ENCODE results near the gene ATG10. TPM values are rescaled to one million over a fixed set of nuclear protein-coding genes. Genes with fewer than 3 reads are reported as not detected.

Gene ATG10
- total RNA-seq, 1 donor from 2014 or later, result 8.4 TPM

- Histone ChIP-seq H3K4me1 (ENCODE audit: control insufficient read depth in 3 of 3, insufficient read depth in 3 of 3, low read length in 3 of 3) (no peaks in the 10 kb centered on the region), H3K4me3 (ENCODE audit: low read length in 3 of 3) (no peak overlapping the region), H3K36me3 (ENCODE audit: control insufficient read depth in 3 of 3, insufficient read depth in 3 of 3, low read length in 3 of 3) (no peaks in the 10 kb centered on the region), H3K9ac (ENCODE audit: low read depth in 1 of 3, low read length in 3 of 3) (no peak overlapping the region), H3K27me3 (ENCODE audit: control insufficient read depth in 3 of 3, insufficient read depth in 3 of 3, low read length in 3 of 3) (no peaks in the 10 kb centered on the region), H3K9me3 (ENCODE audit: control insufficient read depth in 3 of 3, low read length in 3 of 3) (no peaks in the 10 kb centered on the region), H3K27ac (ENCODE audit: low read depth, low read length) (no peak overlapping the region)
These were observed 100.3 kb downstream of the ATG10 start for GRCh38 chr5:82072138-82072537.

DNA sequence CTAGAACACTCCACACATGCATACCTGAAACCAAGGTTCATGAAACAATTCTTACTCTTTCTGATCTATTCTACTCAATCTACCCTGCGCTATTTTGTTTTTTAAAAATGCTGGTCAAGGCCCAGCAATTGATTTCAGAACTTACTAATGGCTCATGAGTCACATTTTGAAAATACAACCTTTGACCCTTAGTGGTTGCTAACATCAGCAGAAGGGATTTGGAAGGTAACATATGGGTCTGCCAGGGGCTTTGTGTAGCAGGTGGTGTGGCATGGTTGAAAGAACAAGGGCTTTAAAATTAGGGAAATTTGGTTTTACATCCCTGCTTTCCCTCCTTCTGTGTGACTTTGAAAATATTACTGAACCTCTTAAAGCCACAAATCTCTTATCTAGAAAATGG lies 101.4 kb downstream of the ATG10 start:
- no peaks in the 10 kb centered on the region for H3K9me3 ChIP-seq (ENCODE audit: control insufficient read depth in 3 of 3, low read length in 3 of 3)

DNA sequence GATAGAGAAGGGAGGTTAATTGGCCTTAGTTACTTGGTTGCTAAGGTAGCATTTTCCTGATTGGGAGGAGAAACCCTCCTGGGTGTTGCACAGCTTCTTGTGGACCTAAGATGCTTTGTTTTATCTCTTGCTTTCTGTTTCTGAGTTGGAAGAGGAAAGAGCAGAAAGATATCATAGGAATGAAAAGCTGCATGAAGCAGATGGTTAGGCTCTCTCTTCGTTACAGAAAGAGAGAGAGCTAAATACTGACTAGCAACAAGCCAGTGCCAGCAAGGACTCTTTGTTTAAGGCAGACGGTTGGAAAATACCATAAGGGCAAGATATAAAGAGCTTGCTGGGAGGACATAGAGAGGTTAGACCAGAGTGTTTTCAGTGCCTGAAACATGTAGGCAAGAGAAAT lies 103.1 kb downstream of the ATG10 start:
- Histone ChIP-seq H3K4me1 (ENCODE audit: control insufficient read depth in 3 of 3, insufficient read depth in 3 of 3, low read length in 3 of 3) (no peaks in the 10 kb centered on the region), H3K4me3 (ENCODE audit: low read length in 3 of 3) (no peak overlapping the region), H3K27me3 (ENCODE audit: control insufficient read depth in 3 of 3, insufficient read depth in 3 of 3, low read length in 3 of 3) (no peaks in the 10 kb centered on the region), H3K9ac (ENCODE audit: low read depth in 1 of 3, low read length in 3 of 3) (no peak overlapping the region), H3K36me3 (ENCODE audit: control insufficient read depth in 3 of 3, insufficient read depth in 3 of 3, low read length in 3 of 3) (no peaks in the 10 kb centered on the region), H3K9me3 (ENCODE audit: control insufficient read depth in 3 of 3, low read length in 3 of 3) (no peaks in the 10 kb centered on the region), H3K27ac (ENCODE audit: low read depth, low read length) (no peak overlapping the region)

More for the DNA sequence above, 101.4 kb downstream of the ATG10 start:
- Histone ChIP-seq H3K4me1 (ENCODE audit: control insufficient read depth in 3 of 3, insufficient read depth in 3 of 3, low read length in 3 of 3) (no peaks in the 10 kb centered on the region), H3K4me3 (ENCODE audit: low read length in 3 of 3) (no peak overlapping the region), H3K27ac (ENCODE audit: low read depth, low read length) (no peak overlapping the region), H3K36me3 (ENCODE audit: control insufficient read depth in 3 of 3, insufficient read depth in 3 of 3, low read length in 3 of 3) (no peaks in the 10 kb centered on the region), H3K9ac (ENCODE audit: low read depth in 1 of 3, low read length in 3 of 3) (no peak overlapping the region), H3K27me3 (ENCODE audit: control insufficient read depth in 3 of 3, insufficient read depth in 3 of 3, low read length in 3 of 3) (no peaks in the 10 kb centered on the region)

DNA sequence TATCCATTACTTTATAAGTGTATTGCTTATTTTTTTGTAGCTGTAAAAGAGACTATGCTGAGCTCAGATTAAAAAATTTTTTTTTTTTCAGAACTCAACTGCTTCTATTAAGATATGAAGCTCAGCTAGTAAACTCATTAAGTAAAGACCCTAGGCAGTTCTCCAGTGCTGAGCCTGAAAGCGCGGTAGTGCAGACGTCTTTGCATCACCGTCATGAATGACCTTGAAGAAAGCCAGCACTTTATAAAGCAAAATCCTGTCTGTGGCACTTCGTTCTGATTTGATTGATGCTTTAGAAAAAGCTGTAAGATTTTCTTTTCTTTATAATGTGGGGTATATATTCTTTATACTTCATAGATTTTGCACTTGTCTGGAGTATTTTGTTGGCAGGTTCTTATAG lies 105.7 kb downstream of the ATG10 start:
- no peaks in the 10 kb centered on the region for H3K36me3 ChIP-seq (ENCODE audit: control insufficient read depth in 3 of 3, insufficient read depth in 3 of 3, low read length in 3 of 3)
- no peak overlapping the region for H3K27ac ChIP-seq (ENCODE audit: low read depth, low read length)
- no peaks in the 10 kb centered on the region for H3K9me3 ChIP-seq (ENCODE audit: control insufficient read depth in 3 of 3, low read length in 3 of 3)
- H3K4me3 ChIP-seq (ENCODE audit: low read length in 3 of 3), result no peak overlapping the region
- H3K4me1 ChIP-seq (ENCODE audit: control insufficient read depth in 3 of 3, insufficient read depth in 3 of 3, low read length in 3 of 3), result no peaks in the 10 kb centered on the region
- H3K9ac ChIP-seq (ENCODE audit: low read depth in 1 of 3, low read length in 3 of 3), result no peak overlapping the region
- H3K27me3 ChIP-seq (ENCODE audit: control insufficient read depth in 3 of 3, insufficient read depth in 3 of 3, low read length in 3 of 3), result no peaks in the 10 kb centered on the region

DNA sequence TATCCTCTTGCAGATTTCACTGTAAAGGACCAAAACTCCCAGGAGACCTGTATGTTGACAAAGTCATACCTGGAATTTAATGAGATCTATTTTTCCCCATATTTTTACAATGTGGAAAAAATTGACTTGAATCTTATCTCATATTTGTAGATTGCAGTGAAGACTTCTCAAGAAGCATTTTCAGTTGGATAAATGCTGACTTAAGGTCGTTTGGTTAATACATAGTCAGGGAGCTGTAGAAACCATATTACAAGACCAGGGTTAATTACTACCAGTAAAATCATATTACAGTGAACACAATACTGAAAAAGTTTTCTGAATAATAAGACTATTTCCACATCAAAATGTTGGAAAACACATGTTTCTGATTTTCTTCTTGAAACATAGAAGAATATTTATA lies 119.8 kb downstream of the ATG10 start:
- Histone ChIP-seq H3K36me3 (ENCODE audit: control insufficient read depth in 3 of 3, insufficient read depth in 3 of 3, low read length in 3 of 3) (no peaks in the 10 kb centered on the region), H3K9ac (ENCODE audit: low read depth in 1 of 3, low read length in 3 of 3) (no peak overlapping the region), H3K27ac (ENCODE audit: low read depth, low read length) (no peak overlapping the region), H3K4me3 (ENCODE audit: low read length in 3 of 3) (no peak overlapping the region), H3K4me1 (ENCODE audit: control insufficient read depth in 3 of 3, insufficient read depth in 3 of 3, low read length in 3 of 3) (no peaks in the 10 kb centered on the region), H3K9me3 (ENCODE audit: control insufficient read depth in 3 of 3, low read length in 3 of 3) (peaks cover 0 to 6% (median 4%) of the 10 kb centered on the region in 3 donors), H3K27me3 (ENCODE audit: control insufficient read depth in 3 of 3, insufficient read depth in 3 of 3, low read length in 3 of 3) (no peaks in the 10 kb centered on the region)

GRCh38 chr5:82095536-82095935 lies 123.7 kb downstream of the ATG10 start:
- H3K27ac ChIP-seq (ENCODE audit: low read depth, low read length), result no peak overlapping the region
- no peaks in the 10 kb centered on the region for H3K36me3 ChIP-seq (ENCODE audit: control insufficient read depth in 3 of 3, insufficient read depth in 3 of 3, low read length in 3 of 3)
- H3K9me3 ChIP-seq (ENCODE audit: control insufficient read depth in 3 of 3, low read length in 3 of 3), result peaks cover 0 to 6% (median 4%) of the 10 kb centered on the region in 3 donors
- H3K9ac ChIP-seq (ENCODE audit: low read depth in 1 of 3, low read length in 3 of 3), result no peak overlapping the region
- H3K4me3 ChIP-seq (ENCODE audit: low read length in 3 of 3), result no peak overlapping the region
- no peaks in the 10 kb centered on the region for H3K4me1 ChIP-seq (ENCODE audit: control insufficient read depth in 3 of 3, insufficient read depth in 3 of 3, low read length in 3 of 3)
- no peaks in the 10 kb centered on the region for H3K27me3 ChIP-seq (ENCODE audit: control insufficient read depth in 3 of 3, insufficient read depth in 3 of 3, low read length in 3 of 3)

DNA sequence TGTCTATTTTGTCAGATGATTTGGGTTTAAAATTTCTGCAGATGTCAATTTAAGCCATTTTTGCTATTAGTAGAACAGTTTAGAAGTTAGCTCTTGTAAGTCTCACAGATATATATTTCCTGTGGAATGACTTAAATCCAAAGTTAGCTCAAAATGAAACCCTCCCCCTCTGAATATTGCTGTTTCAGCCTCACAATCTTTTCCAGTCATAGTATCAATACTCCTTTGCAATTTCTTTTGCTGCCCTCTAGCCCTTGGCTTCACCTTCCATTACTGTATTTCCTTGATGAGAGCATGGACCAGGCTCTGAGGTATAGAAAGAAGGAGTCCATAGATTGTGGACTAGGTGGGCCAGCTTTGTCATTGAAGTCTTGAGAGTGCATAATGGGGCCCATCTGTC lies 124.4 kb downstream of the ATG10 start:
- H3K4me1 ChIP-seq (ENCODE audit: control insufficient read depth in 3 of 3, insufficient read depth in 3 of 3, low read length in 3 of 3), result no peaks in the 10 kb centered on the region
- no peak overlapping the region for H3K27ac ChIP-seq (ENCODE audit: low read depth, low read length)
- H3K27me3 ChIP-seq (ENCODE audit: control insufficient read depth in 3 of 3, insufficient read depth in 3 of 3, low read length in 3 of 3), result no peaks in the 10 kb centered on the region
- H3K36me3 ChIP-seq (ENCODE audit: control insufficient read depth in 3 of 3, insufficient read depth in 3 of 3, low read length in 3 of 3), result no peaks in the 10 kb centered on the region
- no peak overlapping the region for H3K4me3 ChIP-seq (ENCODE audit: low read length in 3 of 3)
- peaks cover 0 to 5% (median 4%) of the 10 kb centered on the region in 3 donors for H3K9me3 ChIP-seq (ENCODE audit: control insufficient read depth in 3 of 3, low read length in 3 of 3)
- no peak overlapping the region for H3K9ac ChIP-seq (ENCODE audit: low read depth in 1 of 3, low read length in 3 of 3)

GRCh38 chr5:82100303-82101077 lies 128.7 kb downstream of the ATG10 start:
- no peaks in the 10 kb centered on the region for H3K27me3 ChIP-seq (ENCODE audit: control insufficient read depth in 3 of 3, insufficient read depth in 3 of 3, low read length in 3 of 3)
- H3K9me3 ChIP-seq (ENCODE audit: control insufficient read depth in 3 of 3, low read length in 3 of 3), result no peaks in the 10 kb centered on the region
- H3K36me3 ChIP-seq (ENCODE audit: control insufficient read depth in 3 of 3, insufficient read depth in 3 of 3, low read length in 3 of 3), result no peaks in the 10 kb centered on the region
- no peak overlapping the region for H3K9ac ChIP-seq (ENCODE audit: low read depth in 1 of 3, low read length in 3 of 3)
- no peak overlapping the region for H3K27ac ChIP-seq (ENCODE audit: low read depth, low read length)
- H3K4me3 ChIP-seq (ENCODE audit: low read length in 3 of 3), result no peak overlapping the region
- no peaks in the 10 kb centered on the region for H3K4me1 ChIP-seq (ENCODE audit: control insufficient read depth in 3 of 3, insufficient read depth in 3 of 3, low read length in 3 of 3)

DNA sequence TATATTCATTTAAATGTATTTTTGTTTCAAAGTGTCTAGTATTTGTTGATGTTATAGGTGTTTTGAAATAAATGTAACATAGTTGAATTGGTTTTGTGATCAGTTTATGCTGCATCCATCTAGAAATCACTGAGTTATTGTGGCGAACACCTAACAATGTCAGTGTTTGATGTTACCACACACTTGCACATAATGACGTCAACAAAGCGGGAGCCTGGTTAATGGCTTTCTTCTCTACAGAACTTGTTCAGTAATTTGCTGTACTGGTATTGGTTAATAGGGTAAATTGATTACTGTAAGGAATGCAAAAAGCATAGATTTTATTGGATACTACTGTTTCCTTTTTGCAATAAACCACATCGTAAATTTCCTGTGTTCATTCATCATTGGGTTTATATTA lies 133.0 kb downstream of the ATG10 start:
- Histone ChIP-seq H3K27ac (ENCODE audit: low read depth, low read length) (no peak overlapping the region), H3K27me3 (ENCODE audit: control insufficient read depth in 3 of 3, insufficient read depth in 3 of 3, low read length in 3 of 3) (no peaks in the 10 kb centered on the region), H3K9ac (ENCODE audit: low read depth in 1 of 3, low read length in 3 of 3) (no peak overlapping the region), H3K4me1 (ENCODE audit: control insufficient read depth in 3 of 3, insufficient read depth in 3 of 3, low read length in 3 of 3) (peaks cover 2 to 5% (median 4%) of the 10 kb centered on the region in 3 donors), H3K4me3 (ENCODE audit: low read length in 3 of 3) (no peak overlapping the region), H3K9me3 (ENCODE audit: control insufficient read depth in 3 of 3, low read length in 3 of 3) (no peaks in the 10 kb centered on the region), H3K36me3 (ENCODE audit: control insufficient read depth in 3 of 3, insufficient read depth in 3 of 3, low read length in 3 of 3) (no peaks in the 10 kb centered on the region)

DNA sequence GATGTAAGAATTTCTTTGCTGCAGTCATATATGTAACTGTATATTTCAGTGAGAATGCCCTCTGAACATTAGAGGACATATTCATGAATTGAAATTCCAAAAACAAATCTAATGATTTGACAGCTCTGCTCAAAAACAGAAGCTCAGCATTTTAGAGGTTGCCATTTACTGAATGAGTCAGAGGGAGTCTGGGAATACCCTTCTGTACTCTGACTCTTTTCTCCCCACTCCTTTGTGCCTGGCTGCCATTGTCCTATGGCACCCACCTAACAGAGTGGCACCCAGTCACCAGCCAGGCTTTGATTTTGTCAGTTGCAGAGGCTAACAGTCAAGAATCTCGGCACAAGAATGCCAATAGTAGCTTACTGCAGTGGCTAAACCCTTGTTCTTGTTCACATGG lies 133.6 kb downstream of the ATG10 start:
- Histone ChIP-seq H3K27ac (ENCODE audit: low read depth, low read length) (no peak overlapping the region), H3K9me3 (ENCODE audit: control insufficient read depth in 3 of 3, low read length in 3 of 3) (no peaks in the 10 kb centered on the region), H3K4me1 (ENCODE audit: control insufficient read depth in 3 of 3, insufficient read depth in 3 of 3, low read length in 3 of 3) (peaks cover 2 to 5% (median 4%) of the 10 kb centered on the region in 3 donors), H3K36me3 (ENCODE audit: control insufficient read depth in 3 of 3, insufficient read depth in 3 of 3, low read length in 3 of 3) (no peaks in the 10 kb centered on the region), H3K4me3 (ENCODE audit: low read length in 3 of 3) (no peak overlapping the region), H3K27me3 (ENCODE audit: control insufficient read depth in 3 of 3, insufficient read depth in 3 of 3, low read length in 3 of 3) (no peaks in the 10 kb centered on the region), H3K9ac (ENCODE audit: low read depth in 1 of 3, low read length in 3 of 3) (no peak overlapping the region)
